SK-N-SH (cell line): ENCODE data around the gene IQCE. TPM values are rescaled to one million over a fixed set of nuclear protein-coding genes. Genes with fewer than 3 reads are reported as not detected.

Source experiments
- CTCF ChIA-PET: fragments of 300-600, 350-600 bp; formaldehyde crosslinking; extraction: SDS; loops from one replicate; lab custom pipeline; 2021; lab: Yijun Ruan, JAX
- POLR2A ChIA-PET: fragments of 350-600 bp; sonication (Branson Sonifier 250); formaldehyde crosslinking; extraction: SDS; loops from one replicate; lab custom pipeline; 2020; ENCODE audit warnings: antibody characterized with exemption, inconsistent platforms; lab: Yijun Ruan, JAX
- DNase-seq: peaks from one replicate; pipeline ENCODE4 v3.0.0; 2012
- H2AFZ ChIP-seq: fragments of 200-600 bp; sonication (generic); 2 replicates; pipeline ENCODE4 v1.8.1; 2016; ENCODE audit warnings: antibody characterized with exemption, mild to moderate bottlenecking, low read depth
- H3F3A ChIP-seq: fragments of 200-600 bp; sonication (generic); replicated peaks from 2 replicates; pipeline ENCODE3; 2016; ENCODE audit warnings: antibody characterized with exemption, mild to moderate bottlenecking; ENCODE audit not compliant: insufficient read depth
- H3K27ac ChIP-seq, 2 experiments: fragments of 200-500 bp in 1 of 2; fragments of 200-600 bp in 1 of 2; sonication (Bioruptor generic) in 1 of 2; sonication (generic), shearing (Covaris generic) in 1 of 2; 2 replicates each; pipeline versions ENCODE4 v1.5.1 to v1.6.1; 2014 to 2016; ENCODE audit warnings: low read depth in 2 of 2, inconsistent platforms in 1 of 2, low read length in 1 of 2, mild to moderate bottlenecking in 1 of 2, mixed read lengths in 1 of 2
- H3K27me3 ChIP-seq: fragments of 200-600 bp; sonication (generic), shearing (Covaris generic); 2 replicates; pipeline ENCODE4 v1.6.1; 2016; ENCODE audit warnings: mixed run types; ENCODE audit not compliant: insufficient read depth
- H3K36me3 ChIP-seq, 2 experiments: fragments of 200-500 bp in 1 of 2; fragments of 200-600 bp in 1 of 2; sonication (Bioruptor generic) in 1 of 2; sonication (generic) in 1 of 2; replicated peaks in 1 of 2; 2 replicates each; pipeline versions ENCODE3 to v1.5.1; 2014 to 2016; ENCODE audit warnings: low read length in 1 of 2, mild to moderate bottlenecking in 1 of 2; ENCODE audit not compliant: insufficient read depth in 2 of 2, control insufficient read depth in 1 of 2
- H3K4me1 ChIP-seq, 2 experiments: fragments of 200-500 bp in 1 of 2; fragments of 200-600 bp in 1 of 2; sonication (Bioruptor generic) in 1 of 2; sonication (generic), shearing (Covaris generic) in 1 of 2; 2 replicates each; pipeline versions ENCODE4 v1.5.1 to v1.6.1; 2014 to 2016; ENCODE audit warnings: low read depth in 1 of 2, low read length in 1 of 2, mixed run types in 1 of 2; ENCODE audit not compliant: insufficient read depth in 2 of 2, control insufficient read depth in 1 of 2
- H3K4me2 ChIP-seq: fragments of 200-600 bp; sonication (generic), shearing (Covaris generic); 2 replicates; pipeline ENCODE4 v1.6.1; 2017; ENCODE audit warnings: mixed run types
- H3K4me3 ChIP-seq, 2 experiments: fragments of 200-500 bp in 1 of 2; fragments of 200-600 bp in 1 of 2; sonication (Bioruptor generic) in 1 of 2; sonication (generic), shearing (Covaris generic) in 1 of 2; 2 replicates each; pipeline versions ENCODE4 v1.5.1 to v1.8.1; 2014 to 2016; ENCODE audit warnings: low read depth in 2 of 2, inconsistent platforms in 1 of 2, low read length in 1 of 2, mild to moderate bottlenecking in 1 of 2, mixed read lengths in 1 of 2, moderate library complexity in 1 of 2
- H3K79me2 ChIP-seq: fragments of 200-600 bp; sonication (generic); 2 replicates; pipeline ENCODE4 v1.8.1; 2017; ENCODE audit warnings: mild to moderate bottlenecking; ENCODE audit not compliant: insufficient read depth
- H3K9ac ChIP-seq: fragments of 200-600 bp; sonication (generic); 2 replicates; pipeline ENCODE4 v1.6.1; 2017; ENCODE audit warnings: mixed run types
- H3K9me2 ChIP-seq: fragments of 200-600 bp; sonication (generic); 2 replicates; pipeline ENCODE4 v1.6.1; 2017; ENCODE audit warnings: mixed run types
- H3K9me3 ChIP-seq: fragments of 200-600 bp; sonication (generic); 2 replicates; pipeline ENCODE4 v1.6.1; 2017; ENCODE audit warnings: mixed run types, mild to moderate bottlenecking, moderate library complexity
- H4K20me1 ChIP-seq: fragments of 200-600 bp; sonication (generic); 2 replicates; pipeline ENCODE4 v1.6.1; 2017; ENCODE audit warnings: mild to moderate bottlenecking, mixed run types; ENCODE audit not compliant: insufficient read depth
- CHD2 ChIP-seq: fragments of 150-350 bp; IDR thresholded peaks from 2 replicates; pipeline ENCODE4 v1.6.1; 2018; ENCODE audit warnings: low read length; ENCODE audit not compliant: partially characterized antibody
- ELF1 ChIP-seq: IDR thresholded peaks from 2 replicates; pipeline ENCODE4 v1.4.0; 2012
- FOXJ3 ChIP-seq: sonication (generic); formaldehyde crosslinking; IDR thresholded peaks from 2 replicates; pipeline ENCODE4 v1.5.1; 2020; ENCODE audit warnings: mild to moderate bottlenecking, missing genetic modification reagents
- FOXM1 ChIP-seq: IDR thresholded peaks from 2 replicates; pipeline ENCODE4 v1.4.0; 2012; ENCODE audit warnings: low read depth, mild to moderate bottlenecking
- JUND ChIP-seq: IDR thresholded peaks from 2 replicates; pipeline ENCODE4 v1.4.0; 2012
- MAX ChIP-seq: IDR thresholded peaks from 2 replicates; pipeline ENCODE4 v1.4.0; 2012; ENCODE audit warnings: low read depth
- MEF2A ChIP-seq: IDR thresholded peaks from 2 replicates; pipeline ENCODE4 v1.4.0; 2012; ENCODE audit warnings: low read depth, borderline replicate concordance
- NRF1 ChIP-seq: IDR thresholded peaks from 2 replicates; pipeline ENCODE4 v1.6.1; 2012; ENCODE audit warnings: low read depth, mild to moderate bottlenecking, low read length
- PBX3 ChIP-seq: IDR thresholded peaks from 2 replicates; pipeline ENCODE4; 2012
- POLR2AphosphoS5 ChIP-seq: IDR thresholded peaks from 2 replicates; pipeline ENCODE4 v1.6.1; 2012; ENCODE audit warnings: low read depth, low read length
- RCOR1 ChIP-seq: fragments of 150-350 bp; IDR thresholded peaks from 2 replicates; pipeline ENCODE4 v1.6.1; 2017; ENCODE audit warnings: antibody characterized with exemption, low read length
- RFX5 ChIP-seq: IDR thresholded peaks from 2 replicates; pipeline ENCODE4 v1.6.1; 2012; ENCODE audit warnings: mild to moderate bottlenecking, improper control_type of control experiment, low read length
- TEAD4 ChIP-seq: IDR thresholded peaks from 2 replicates; pipeline ENCODE4 v1.4.0; 2012; ENCODE audit warnings: mild to moderate bottlenecking, borderline replicate concordance; ENCODE audit not compliant: insufficient read depth
- USF2 ChIP-seq: fragments of 150-350 bp; IDR thresholded peaks from 2 replicates; pipeline ENCODE4 v1.6.1; 2017; ENCODE audit warnings: antibody characterized with exemption, low read length, low read depth, borderline replicate concordance
- WGBS: methylation state at CpG from one replicate; pipeline ENCODE4 v1.1.6; 2017; ENCODE audit warnings: low lambda C conversion rate; 5-methylcytosine and 5-hydroxymethylcytosine counted together
- polyA plus RNA-seq, 3 experiments: library from polyadenylated mRNA; depleted of rRNA; stranded (reverse); fragments of >200 nt; gene quantifications; 2 replicates each; pipeline ENCODE4 v1.2.3, GENCODE V29; 2012
- TF ChIP-seq, protein P1 (sequence below): IDR thresholded peaks from 2 replicates; pipeline ENCODE4 v1.6.1; 2012; ENCODE audit warnings: mild to moderate bottlenecking, low read depth, low read length, moderate library complexity
- TF ChIP-seq, protein P2 (sequence below): fragments of 150-350 bp; IDR thresholded peaks from 2 replicates; pipeline ENCODE4 v1.6.1; 2016; ENCODE audit warnings: mild to moderate bottlenecking, low read depth, low read length

Gene IQCE
- polyA plus RNA-seq, 1 of the 3 experiments (the other 2 are of a cell fraction) = 14.4 TPM

DNA sequence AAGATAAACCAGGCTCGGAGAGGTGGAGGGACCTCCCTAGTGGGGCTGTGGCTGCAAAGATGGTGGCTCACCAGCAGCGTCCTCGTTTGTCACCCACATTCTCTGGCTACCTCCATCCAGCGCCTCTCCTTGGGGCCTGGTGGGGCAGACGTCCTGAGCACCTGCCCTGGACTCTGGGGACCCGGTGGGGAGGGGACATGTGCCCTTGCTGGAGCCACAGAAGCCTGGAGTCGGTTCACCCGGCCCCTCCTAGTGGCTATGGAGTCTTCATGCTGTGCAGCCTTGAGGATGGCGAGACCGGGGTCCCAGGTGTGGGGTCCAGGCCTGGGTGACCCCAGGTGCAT is 87.5 kb downstream of the IQCE start:
- no peak overlapping the region for H3K4me3 ChIP-seq
- peaks cover 82% of the 10 kb centered on the region for H4K20me1 ChIP-seq
- H3K9me2 ChIP-seq = no peaks in the 10 kb centered on the region
- peak overlapping the region in 1 of 2 experiments; percentile 98; a peak in 2 of 4 replicates for H3K27ac ChIP-seq
- peaks cover 23 to 64% of the 10 kb centered on the region in 2 experiments for H3K4me1 ChIP-seq
- no peak overlapping the region for H3K4me2 ChIP-seq
- ChIA-PET POLR2A (no interaction called here), CTCF (interaction anchor here (1.1 to 5.9 kb wide), 7 partner anchors 8 to 78 kb away, joined by 3 to 54 read pairs (median 7); partner anchors contain the start of gene TTYH3)
- no peak overlapping the region for H2AFZ ChIP-seq
- DNase-seq = no peak
- H3K36me3 ChIP-seq = peaks cover 21 to 33% of the 10 kb centered on the region in 2 experiments
- no peaks in the 10 kb centered on the region for H3K27me3 ChIP-seq
- H3F3A ChIP-seq = no peaks in the 10 kb centered on the region
- H3K9me3 ChIP-seq = no peaks in the 10 kb centered on the region
- no peak overlapping the region for H3K9ac ChIP-seq
- 91% methylated on average over 6 of the region's 10 CpGs for WGBS
- TF ChIP-seq JUND (no peak), NRF1 (no peak), USF2 (no peak), CHD2 (no peak), RFX5 (no peak), MEF2A (no peak), MAX (no peak), PBX3 (no peak), RCOR1 (no peak), FOXJ3 (CRISPR knock-in tag) (no peak), POLR2AphosphoS5 (no peak), TEAD4 (no peak), ELF1 (no peak), FOXM1 (no peak)
- TF ChIP-seq, protein P1, sequence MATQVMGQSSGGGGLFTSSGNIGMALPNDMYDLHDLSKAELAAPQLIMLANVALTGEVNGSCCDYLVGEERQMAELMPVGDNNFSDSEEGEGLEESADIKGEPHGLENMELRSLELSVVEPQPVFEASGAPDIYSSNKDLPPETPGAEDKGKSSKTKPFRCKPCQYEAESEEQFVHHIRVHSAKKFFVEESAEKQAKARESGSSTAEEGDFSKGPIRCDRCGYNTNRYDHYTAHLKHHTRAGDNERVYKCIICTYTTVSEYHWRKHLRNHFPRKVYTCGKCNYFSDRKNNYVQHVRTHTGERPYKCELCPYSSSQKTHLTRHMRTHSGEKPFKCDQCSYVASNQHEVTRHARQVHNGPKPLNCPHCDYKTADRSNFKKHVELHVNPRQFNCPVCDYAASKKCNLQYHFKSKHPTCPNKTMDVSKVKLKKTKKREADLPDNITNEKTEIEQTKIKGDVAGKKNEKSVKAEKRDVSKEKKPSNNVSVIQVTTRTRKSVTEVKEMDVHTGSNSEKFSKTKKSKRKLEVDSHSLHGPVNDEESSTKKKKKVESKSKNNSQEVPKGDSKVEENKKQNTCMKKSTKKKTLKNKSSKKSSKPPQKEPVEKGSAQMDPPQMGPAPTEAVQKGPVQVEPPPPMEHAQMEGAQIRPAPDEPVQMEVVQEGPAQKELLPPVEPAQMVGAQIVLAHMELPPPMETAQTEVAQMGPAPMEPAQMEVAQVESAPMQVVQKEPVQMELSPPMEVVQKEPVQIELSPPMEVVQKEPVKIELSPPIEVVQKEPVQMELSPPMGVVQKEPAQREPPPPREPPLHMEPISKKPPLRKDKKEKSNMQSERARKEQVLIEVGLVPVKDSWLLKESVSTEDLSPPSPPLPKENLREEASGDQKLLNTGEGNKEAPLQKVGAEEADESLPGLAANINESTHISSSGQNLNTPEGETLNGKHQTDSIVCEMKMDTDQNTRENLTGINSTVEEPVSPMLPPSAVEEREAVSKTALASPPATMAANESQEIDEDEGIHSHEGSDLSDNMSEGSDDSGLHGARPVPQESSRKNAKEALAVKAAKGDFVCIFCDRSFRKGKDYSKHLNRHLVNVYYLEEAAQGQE = no peak
- TF ChIP-seq, protein P2, sequence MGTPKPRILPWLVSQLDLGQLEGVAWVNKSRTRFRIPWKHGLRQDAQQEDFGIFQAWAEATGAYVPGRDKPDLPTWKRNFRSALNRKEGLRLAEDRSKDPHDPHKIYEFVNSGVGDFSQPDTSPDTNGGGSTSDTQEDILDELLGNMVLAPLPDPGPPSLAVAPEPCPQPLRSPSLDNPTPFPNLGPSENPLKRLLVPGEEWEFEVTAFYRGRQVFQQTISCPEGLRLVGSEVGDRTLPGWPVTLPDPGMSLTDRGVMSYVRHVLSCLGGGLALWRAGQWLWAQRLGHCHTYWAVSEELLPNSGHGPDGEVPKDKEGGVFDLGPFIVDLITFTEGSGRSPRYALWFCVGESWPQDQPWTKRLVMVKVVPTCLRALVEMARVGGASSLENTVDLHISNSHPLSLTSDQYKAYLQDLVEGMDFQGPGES = no peak
- H3K79me2 ChIP-seq = peaks cover 71% of the 10 kb centered on the region
